AG09319 (cell line): ENCODE results near the gene ULK2.
"Not testable (repeated sequence)": the region's sequence is repeated elsewhere in the genome, so short reads cannot be mapped to it uniquely, and the experiment has no call there.

ENCODE experiments used
- DNase-seq: peaks from one replicate; pipeline ENCODE4 v3.0.0-alpha.2; 2010; ENCODE audit warnings: low read depth; ENCODE audit errors: extremely low read depth
- CTCF ChIP-seq: IDR thresholded peaks from 2 replicates; pipeline ENCODE4 v1.5.1; 2011; ENCODE audit warnings: low read depth, mild to moderate bottlenecking, inconsistent platforms, low read length, moderate library complexity

The ULK2 gene

DNA sequence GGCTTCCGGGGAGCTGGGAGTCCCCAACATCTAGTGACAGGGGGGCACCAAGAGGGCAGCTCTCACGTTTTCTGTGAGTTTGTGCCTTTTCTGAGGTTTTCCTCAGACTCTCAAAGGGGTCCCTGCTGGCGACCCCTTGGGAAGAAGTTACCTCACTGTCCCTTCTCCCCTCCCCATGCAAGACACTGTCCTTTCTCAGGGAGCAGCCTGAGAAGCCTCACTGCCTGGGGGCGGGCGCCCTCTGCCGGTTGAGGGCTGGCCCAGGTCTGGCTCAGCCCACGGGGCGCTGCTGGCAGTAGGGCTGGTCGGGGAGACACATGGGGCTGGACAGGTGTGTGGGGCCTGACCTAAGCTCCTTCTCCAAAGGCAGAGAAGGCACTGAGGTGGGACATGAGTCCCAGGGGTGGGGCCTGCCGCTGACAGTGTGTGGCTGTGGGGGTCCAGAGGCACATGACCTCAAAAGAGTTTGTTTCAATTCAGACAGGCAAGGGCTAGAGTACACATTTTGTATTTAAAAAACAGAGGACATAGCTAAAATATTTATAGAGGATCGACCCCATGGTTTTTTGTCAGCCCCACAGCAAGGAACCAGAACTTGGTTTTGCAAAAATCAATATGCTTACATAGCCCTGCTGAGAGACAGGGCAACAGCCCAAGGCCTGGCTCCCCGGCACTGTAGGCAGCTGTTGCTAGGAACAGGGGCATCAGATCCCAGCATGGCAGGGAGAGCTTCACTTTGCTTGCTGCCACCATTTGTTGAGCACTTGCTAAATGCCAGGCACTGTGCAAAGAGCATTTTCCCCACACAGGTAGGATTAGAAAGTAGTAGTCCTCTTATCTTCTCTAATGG is 101.1 kb downstream of the ULK2 start:
- TF ChIP-seq CTCF = peak; percentile 100
- peak; percentile 14 for DNase-seq

GRCh38 chr17:19766016-19766415 is 101.7 kb downstream of the ULK2 start:
- DNase-seq = no peak
- TF ChIP-seq CTCF = no peak

DNA sequence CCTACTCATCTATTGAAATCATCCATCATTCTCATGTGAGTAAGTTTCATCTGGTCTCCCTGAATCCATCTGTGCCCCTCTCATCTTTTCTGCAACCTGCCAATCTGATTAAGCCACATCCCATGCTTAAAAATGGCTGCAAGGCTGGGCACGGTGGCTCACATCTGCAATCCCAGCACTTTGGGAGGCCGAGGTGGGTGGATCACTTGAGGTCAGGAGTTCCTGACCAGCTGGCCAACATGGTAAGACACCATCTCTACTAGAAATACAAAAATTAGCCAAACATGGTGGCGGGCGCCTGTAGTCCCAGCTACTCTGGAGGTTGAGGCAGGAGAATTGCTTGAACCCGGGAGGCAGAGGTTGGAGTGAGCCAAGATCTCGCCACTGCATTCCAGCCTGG is 103.7 kb downstream of the ULK2 start:
- not testable (repeated sequence) for DNase-seq

DNA sequence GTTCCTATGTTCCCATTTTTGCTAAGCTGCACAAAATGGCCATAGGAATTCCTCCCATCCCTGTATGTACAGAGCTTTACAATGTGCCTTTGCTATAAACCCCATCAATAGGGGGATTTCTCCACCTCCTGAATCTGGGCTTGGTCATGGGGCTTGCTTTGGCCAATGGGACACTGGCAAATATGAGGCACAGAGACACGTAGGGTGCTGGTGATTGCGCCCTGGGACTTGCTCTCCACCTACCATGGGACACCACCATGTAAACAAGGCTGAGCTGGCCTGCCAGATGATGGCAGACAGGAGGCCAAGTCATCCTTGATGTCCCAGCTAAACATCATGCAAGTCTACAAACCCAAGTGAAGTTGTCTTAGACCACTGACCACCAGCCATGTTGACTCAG is 104.3 kb downstream of the ULK2 start:
- no peak for DNase-seq
- TF ChIP-seq CTCF = no peak

DNA sequence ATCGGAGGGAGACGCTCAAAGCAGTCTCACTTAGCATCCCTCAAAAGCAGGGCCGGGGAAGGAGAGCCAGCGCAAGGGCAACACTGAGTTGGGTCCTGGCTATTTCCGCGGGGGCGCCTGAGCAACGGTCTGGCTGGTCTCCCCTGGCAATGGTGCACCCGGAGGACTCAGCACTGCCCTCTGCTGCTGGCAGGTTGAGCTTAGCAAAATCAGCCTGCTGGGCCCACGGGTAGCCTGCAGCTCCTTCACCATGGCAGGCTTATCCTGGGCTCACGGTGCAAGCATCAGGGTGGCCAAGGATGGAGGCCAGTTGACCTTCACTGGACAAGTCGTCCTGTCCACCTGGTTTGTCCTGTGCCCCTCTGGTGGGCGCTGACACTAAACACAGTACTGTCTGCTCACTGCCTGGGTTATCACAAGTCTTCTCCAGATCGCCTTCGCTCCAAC is 105.2 kb downstream of the ULK2 start:
- DNase-seq = peak; percentile 35
- TF ChIP-seq CTCF = peak; percentile 90

GRCh38 chr17:19760746-19761145 is 107.0 kb downstream of the ULK2 start:
- no peak for DNase-seq
- TF ChIP-seq CTCF = no peak

DNA sequence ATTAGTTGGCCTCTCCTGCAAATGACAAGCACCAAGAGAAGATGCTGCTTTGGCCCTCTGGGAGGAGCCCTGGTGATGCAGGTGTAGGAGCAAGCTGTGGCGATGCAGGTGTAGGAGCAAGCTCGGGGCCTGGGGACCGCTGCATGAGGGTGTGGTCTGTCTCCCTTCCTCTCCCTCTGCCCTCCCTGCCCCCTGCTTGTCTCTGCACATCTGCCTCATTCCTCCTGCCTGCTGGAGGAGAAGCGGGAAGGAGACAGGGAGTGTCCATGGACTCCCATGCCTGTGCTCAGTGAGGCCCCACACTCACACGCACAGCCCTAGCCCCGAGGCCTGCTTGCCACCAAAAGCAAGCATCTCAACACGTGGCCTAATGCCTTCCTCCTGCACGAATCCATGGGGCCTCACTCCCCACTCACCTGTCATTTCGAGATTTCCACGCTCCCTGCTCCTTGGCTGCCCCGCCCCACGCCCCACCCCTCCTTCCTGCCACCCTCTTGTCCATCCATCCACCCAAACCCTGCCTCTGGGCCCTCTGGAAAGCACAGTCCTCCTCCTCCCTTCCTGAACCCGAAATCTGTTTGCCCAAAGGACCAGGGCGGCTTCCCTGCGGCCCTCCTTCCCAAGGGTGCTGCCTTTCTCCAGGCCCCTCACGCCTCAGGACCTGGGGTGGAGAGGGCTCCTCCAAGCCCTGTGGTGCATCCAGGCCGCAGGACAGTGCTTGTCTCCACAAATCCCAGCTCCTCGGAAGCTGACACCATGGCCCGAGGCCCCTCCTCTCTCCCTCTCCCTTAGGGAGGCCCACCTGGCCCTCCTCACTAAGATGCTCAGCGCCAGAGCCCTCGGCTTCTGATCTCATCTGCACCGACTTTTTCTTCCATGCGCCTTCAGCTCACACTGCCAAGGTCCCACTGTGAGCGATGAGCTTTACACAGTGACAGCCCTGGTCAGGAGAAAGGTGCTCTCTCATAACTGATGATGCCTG is 107.9 kb downstream of the ULK2 start:
- DNase-seq = no peak
- no peak for TF ChIP-seq CTCF
